Measurements from ENCODE around the gene GABRR2.
A peak's percentile ranks its signal among the peaks of the same experiment; 100 is the strongest.
"Not testable (repeated sequence)": the region's sequence is repeated elsewhere in the genome, so short reads cannot be mapped to it uniquely, and the experiment has no call there.

Gene GABRR2

DNA sequence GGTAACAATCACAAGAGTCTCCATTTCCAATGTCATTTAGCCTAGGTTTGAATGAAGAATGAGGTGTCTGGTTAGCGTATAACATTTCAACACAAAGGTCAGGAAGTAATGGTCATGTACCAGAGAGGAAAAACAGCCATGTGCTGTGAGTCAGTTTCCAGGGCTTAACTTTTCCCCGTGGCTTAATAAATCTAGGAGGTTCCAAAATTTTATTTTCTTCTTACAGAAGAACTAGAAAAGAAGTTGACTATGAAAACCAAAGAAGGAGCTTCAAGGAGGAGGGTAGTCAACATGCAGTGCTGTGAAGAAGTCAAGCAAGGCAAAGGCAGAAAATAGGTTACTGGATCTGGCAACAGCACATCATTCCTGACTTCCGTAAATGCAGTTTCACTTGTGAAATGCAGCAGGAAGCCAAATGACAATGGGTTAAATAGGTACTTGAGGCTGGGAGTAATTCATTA, 8.4 kb upstream of the GABRR2 start:
- DNase-seq, result peak; percentile 49 to 73 (median 62)

DNA sequence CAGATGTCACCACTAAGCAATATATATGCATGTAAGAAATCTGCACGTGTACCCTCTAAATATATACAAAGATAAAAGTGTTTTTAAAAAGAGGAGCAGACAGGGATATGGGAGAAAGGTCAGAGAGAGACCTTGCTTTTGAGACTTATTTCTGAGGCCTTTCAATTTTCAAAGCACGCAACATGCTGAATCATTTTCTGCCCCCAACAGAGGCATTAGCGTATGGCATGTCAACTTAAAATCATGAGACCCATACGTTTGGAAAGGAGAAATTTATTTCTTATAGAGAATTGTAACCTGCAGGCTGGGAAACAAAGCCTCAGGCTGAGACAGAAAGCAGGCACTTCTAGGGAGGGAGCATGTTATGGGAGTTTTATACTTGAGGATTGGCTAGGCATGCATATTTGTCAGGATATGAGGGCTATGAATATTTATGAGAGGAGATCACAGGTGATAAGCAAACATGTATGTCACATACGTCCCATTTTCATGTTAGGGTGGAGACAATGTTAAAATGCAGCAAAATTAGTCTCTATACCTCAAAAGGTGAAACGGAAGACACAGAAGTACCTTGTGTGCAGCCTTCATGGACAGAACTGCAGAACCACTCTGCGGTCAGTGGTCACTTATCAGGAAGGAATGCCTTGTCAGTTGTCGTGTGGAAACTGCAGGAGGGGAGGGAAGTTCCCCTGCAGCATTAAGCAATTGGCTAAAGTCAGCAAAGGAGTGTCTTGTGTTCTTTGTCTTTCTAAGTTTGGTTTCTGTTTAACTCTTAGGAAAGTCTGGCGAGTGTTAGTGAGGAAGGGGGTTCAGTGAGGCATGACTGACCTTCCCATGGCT, 6.3 kb upstream of the GABRR2 start:
- DNase-seq, result peak; percentile 76 to 84 (median 81)

- no peak for DNase-seq
Observed at GRCh38 chr6:89320012-89320559, 5.0 kb upstream of the GABRR2 start.

- DNase-seq, result no peak
Observed at GRCh38 chr6:89317067-89317466, 2.0 kb upstream of the GABRR2 start.

- no peak for DNase-seq
Observed at GRCh38 chr6:89314692-89315091, 407 bp downstream of the GABRR2 start.

- DNase-seq, result peak; percentile 72 to 77 (median 72)
Observed at GRCh38 chr6:89313006-89313405, 2.1 kb downstream of the GABRR2 start.

GRCh38 chr6:89311853-89312531, 3.1 kb downstream of the GABRR2 start:
- peak in 2 of 3 donors; percentile 28 to 49 for DNase-seq

GRCh38 chr6:89311530-89311852, 3.6 kb downstream of the GABRR2 start:
- DNase-seq, result no peak

- DNase-seq, result peak; percentile 78 to 85 (median 79)
Observed at GRCh38 chr6:89310929-89311328, 4.2 kb downstream of the GABRR2 start.

GRCh38 chr6:89308525-89309395, 6.3 kb downstream of the GABRR2 start:
- peak in 2 of 3 donors; percentile 27 to 31 for DNase-seq

- DNase-seq, result not testable (repeated sequence)
Observed at GRCh38 chr6:89304517-89304916, 10.6 kb downstream of the GABRR2 start.

GRCh38 chr6:89302936-89303335, 12.2 kb downstream of the GABRR2 start:
- peak in 1 of 3 donors; percentile 41 for DNase-seq

DNA sequence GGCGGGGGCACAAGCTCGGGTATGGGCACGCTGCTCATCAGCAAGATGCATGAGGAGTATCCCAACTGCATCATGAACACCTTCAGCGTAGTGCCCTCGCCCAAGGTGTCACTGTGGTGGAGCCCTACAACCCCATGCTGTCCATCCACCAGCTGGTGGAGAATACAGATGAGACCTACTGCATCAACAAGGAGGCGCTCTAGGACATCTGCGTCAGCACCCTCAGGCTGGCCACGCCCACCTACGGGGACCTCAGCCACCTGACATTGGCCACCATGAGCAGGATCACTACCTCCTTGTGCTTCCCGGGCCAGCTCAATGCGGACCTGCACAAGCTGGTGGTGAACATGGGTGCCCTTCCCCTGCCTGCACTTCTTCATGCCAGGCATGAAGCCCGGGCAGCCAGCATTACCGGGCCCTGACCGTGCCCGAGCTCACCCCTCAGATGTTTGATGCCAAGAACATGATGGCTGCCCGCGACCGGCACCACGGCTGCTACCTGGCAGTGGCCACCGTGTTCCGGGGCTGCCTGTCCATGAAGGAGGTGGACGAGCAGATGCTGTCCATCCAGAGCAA, 12.8 kb downstream of the GABRR2 start:
- no peak for DNase-seq

GRCh38 chr6:89301586-89302194, 13.4 kb downstream of the GABRR2 start:
- DNase-seq, result no peak

GRCh38 chr6:89299466-89299850, 15.6 kb downstream of the GABRR2 start:
- no peak for DNase-seq

GRCh38 chr6:89298680-89299465, 16.2 kb downstream of the GABRR2 start:
- DNase-seq, result peak in 2 of 3 donors; percentile 49 to 52

DNA sequence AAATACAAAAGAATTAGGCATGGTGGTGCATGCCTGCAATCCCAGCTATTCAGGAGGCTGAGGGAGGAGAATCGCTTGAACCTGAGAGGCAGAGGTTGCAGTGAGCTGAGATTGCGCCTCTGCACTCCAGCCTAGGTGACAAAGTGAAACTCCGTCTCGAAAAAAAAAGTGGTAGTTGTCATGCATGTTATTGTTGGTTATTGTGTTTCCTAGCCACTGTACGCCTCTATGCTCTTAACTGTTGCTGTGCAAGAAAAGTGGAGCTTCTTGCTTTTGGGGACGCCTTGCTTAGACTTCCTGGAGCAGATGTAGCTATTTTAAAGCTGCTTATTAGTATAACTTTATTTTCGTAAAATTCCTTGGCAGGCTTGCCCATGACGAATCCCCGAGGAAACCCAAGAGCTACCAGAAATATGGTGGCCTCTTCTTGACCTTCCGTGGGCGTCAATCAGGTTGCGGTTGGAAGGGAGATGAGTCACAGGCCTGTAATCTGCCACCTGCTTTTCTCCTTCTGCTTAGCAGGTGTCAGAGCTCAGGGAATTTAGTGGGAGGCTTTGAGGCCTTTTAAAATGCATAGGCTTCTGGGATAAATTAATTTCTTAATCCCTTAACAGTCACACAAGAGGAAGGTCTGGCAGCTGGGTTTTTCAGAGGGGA, 17.3 kb downstream of the GABRR2 start:
- DNase-seq, result peak; percentile 53 to 80 (median 76)

DNA sequence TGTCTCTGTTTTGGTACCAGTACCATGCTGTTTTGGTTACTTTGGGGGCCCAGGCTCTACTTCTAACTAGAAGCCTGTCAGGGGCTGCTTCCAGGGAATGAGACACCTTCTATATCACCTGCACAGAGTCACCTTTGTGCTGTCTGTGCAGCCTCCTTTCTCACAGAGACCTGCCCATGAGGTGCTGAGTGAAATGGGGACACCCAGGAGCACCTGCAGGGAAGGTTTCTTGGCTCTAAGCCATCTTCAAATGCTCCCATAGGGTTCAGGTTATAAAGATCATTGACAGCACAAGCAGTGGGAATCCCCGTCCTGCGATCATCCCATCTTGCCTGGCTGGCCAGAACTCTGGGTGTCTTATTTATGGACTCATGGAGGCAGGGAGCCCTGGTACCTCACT, 19.1 kb downstream of the GABRR2 start:
- DNase-seq, result no peak

DNA sequence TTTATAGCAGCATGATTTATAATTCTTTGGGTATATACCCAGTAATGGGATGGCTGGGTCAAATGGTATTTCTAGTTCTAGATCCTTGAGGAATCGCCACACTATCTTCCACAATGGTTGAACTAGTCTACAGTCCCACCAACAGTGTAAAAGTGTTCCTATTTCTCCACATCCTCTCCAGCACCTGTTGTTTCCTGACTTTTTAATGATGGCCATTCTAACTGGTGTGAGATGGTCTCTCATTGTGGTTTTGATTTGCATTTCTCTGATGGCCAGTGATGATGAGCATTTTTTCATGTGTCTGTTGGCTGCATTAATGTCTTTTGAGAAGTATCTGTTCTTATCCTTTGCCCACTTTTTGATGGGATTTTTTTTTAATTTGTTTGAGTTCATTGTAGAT, 20.0 kb downstream of the GABRR2 start:
- DNase-seq, result not testable (repeated sequence)

DNA sequence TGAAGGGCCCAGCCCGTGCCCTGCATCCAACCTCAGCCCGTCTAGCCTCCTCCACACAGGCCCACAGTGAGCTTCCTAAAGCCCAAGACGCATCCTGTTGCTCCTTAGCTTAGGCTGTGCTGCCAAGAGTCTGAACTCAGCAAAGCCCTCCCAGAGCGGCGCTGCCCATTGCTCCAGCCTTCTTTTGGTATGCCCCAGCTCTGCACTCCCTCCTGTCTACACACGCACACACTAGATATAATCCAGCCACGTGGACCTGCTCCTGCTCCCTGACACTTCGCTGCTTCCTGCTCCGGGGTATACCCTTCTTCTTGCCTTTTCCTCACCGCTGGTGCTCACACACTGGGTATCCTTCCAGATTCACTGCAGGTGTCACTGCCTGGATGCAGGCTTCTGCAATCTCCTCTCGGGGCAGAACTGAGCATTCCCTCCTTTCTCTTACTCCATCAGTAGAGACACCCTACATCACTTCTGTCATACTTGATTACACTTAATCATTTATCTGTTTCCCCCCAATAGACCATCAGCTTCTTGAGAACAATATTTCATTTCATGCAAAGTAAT, 23.8 kb downstream of the GABRR2 start:
- no peak for DNase-seq

All from suppressor macrophage treated with lipopolysaccharide for 1 hour (primary cell).